GM18873 (cell line): ENCODE results near the gene CGB8.
"Not testable (repeated sequence)": the region's sequence is repeated elsewhere in the genome, so short reads cannot be mapped to it uniquely, and the experiment has no call there.

Source experiments
- ATAC-seq: cut with Tn5 transposase; IDR thresholded peaks from one replicate; pipeline ENCODE4 v1.9.1; 2021; ENCODE audit warnings: mild to moderate bottlenecking, moderate library complexity, moderate number of reproducible peaks; ENCODE audit not compliant: unreplicated experiment, low FRiP score

CGB8 gene

DNA sequence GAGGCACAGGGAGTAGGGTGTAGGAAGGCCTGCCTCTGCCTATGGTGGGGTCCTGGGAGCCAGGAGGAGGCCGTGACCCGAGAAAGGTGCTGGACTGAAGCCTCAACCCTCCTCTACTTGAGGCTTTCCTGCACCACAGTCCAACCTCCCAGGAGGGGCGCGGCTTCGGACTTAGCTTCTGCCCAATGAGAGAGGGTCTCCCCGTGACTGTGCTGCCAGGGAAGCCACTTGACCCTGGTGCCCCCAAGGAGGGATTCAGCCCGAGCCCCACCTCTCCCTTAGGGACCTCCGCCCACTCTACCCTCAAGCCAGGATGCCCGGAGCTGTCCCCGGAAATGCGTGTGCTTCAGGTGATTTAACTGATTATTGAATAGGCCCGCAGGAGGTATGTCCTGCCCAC, at the start of gene CGB8:
Gene CGB8, minus strand, starts transcription at position 101 of the 400 bp plus-strand sequence. CDS start 372 bp downstream, outside the sequence.
- not testable (repeated sequence) for ATAC-seq

DNA sequence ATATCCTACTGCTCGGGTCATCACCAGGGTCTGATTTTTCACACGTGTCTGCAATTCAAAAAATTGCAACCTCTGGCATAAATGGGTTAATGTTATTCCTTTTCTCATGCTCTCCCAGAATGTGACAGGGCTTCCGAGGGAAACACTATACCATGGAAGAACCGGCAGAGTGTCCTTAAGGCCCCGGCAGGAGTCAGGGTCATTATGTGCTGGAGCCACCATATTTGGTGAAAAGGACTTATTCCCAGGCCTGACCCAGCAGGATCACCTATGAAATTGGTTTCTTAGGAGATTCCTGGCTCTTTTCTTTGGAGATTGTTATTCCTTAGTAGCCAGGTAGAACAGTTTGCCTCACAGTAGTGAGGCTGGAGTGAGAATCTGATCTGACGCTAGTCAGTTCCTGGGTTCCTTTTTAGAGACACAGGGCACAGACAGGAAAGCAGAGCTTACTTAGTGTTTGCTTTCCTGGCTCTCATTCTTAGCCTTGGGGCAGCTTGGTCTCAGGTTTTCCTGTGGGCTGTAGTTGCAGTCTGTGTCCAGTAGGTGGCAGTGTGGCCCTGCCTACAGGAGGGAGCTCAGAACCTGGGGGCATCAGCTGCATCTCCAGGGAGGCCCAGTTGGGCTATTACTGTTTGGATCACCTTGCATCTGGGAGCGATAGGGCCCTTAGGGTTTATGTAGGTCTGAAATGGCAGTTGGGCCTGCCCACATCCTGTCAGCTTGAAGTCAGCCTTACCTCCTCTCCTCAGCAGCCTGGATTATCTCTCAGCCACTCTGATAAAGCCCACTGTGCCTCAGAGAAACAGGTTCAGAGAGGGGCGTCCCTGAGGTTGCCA, 48.8 kb upstream of the CGB8 start:
- no peak for ATAC-seq

DNA sequence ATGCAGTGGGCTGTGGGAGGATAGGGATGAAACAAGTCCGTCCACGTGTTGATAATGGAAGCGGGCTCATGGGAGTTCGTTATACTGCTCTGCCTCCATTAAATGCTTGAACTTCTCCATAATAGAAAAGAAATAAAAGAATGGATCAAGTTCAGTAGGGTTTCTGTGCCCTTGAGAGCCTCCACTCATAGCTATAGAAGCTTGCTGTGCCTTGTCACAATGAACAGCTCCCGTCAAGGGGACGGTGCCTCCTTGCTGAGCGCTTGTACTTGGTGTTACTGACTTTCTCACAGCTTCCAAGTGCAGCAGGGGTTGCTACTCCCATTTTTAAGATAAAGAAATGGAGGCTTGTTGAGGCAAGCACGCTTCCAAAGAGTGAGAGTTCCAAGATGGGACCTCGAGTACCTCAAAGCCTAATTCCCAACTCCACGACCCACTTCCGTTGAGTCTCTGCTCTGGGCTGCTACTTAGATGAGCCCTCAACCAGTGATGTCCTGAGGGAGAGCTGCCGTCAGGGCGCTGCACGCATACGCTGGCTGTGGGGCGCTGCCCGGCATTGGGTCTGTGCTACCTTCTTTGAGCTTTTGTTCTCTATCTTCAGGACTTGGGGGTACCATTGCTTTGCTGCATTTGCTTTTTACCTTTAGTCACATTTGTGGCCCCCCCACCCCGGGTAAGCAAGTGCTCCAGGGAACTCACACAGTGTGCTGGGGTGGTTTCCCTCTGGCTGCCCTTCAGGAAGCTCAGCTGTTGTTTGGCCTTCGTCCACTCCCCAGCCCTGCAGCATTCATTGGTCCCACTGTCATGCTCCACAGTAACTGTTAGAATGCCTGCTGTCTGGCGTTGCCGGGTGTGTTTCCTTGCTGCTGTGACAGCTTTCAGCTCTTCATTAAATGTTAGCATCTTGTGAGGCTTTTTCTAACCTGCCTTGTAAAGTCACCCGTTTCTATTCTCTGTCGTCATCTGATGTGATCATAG, 45.9 kb upstream of the CGB8 start:
- ATAC-seq: no peak

DNA sequence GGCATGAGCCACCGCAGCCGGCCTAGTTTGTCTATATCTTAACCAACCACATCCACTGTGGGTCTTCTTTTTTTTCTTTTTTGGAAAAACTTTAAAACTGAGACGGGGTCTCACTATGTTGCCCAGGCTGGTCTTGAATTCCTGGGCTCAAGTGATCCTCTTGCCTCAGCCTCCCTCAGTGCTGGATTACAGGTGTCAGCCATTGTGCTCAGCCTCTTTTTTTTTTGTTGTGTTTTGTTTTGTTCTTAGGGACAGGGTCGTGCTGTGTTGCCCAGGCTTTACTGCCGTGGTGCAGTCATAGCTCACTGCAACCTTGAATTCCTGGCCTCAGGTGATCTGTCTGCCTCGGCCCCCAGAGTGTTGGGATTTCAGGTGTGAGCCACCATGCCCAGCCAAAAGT, 43.8 kb upstream of the CGB8 start:
- ATAC-seq: no peak

DNA sequence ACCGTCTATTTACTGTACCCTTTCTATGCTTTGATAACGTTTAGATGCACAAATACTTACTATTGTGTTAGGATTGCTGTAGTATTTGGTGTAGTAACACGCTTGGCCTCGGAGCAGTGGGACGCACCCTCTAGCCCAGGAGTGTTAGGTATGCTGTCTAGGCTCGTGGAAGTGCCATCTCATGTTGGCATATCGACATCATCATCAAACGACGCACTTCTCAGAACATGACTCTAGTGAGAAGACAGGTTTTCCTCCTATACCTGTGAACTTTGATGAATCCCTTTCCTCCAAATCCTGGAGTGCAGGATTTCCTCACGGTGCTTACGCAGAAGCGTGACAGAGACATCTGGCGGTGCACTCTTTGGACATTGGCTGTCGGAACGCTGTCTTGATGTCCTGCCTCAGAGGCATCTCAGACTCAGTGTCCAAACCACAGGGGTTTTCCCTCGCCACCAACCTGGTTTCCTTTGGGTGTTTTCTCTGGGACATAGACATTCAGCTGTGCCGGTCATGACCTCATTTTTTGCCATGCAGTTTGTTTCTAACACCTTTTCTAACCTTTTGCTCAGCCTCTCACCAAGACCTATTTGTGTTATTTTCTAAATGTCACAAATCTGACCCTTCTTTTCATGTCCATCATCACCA, 42.6 kb upstream of the CGB8 start:
- ATAC-seq: no peak

DNA sequence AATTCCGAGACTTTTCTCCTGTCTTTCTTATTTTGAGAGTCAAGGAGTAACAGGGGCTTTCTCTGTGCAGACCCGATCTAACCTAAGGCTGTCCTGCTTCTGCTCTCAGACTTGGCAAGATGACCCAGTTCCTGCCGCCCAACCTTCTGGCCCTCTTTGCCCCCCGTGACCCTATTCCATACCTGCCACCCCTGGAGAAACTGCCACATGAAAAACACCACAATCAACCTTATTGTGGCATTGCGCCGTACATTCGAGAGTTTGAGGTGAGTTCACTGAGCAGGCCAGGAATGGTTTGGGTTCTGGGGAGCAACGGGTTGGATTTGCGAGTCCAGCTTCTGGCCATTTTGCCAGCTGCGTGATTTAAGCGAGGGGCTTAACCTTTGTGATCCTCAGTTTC, 37.4 kb upstream of the CGB8 start:
- no peak for ATAC-seq

DNA sequence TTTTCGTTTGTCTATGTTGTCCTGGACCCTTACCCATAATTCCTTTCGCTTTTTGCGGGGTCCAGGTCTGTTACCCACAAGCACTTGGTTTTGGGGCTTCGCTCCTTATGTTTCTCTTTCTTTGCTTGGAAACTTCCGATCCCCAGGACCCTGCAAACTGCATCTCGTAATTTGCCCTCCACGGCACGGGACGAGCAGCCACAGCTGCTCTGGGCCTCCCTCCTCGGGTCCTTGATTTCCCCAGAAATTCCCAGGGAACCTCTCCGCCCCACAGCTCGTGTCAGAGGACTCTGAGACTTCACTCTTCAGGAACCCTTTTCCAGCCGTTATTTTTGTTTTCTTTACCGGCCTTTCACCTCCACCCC, 36.9 kb upstream of the CGB8 start:
- ATAC-seq: no peak

DNA sequence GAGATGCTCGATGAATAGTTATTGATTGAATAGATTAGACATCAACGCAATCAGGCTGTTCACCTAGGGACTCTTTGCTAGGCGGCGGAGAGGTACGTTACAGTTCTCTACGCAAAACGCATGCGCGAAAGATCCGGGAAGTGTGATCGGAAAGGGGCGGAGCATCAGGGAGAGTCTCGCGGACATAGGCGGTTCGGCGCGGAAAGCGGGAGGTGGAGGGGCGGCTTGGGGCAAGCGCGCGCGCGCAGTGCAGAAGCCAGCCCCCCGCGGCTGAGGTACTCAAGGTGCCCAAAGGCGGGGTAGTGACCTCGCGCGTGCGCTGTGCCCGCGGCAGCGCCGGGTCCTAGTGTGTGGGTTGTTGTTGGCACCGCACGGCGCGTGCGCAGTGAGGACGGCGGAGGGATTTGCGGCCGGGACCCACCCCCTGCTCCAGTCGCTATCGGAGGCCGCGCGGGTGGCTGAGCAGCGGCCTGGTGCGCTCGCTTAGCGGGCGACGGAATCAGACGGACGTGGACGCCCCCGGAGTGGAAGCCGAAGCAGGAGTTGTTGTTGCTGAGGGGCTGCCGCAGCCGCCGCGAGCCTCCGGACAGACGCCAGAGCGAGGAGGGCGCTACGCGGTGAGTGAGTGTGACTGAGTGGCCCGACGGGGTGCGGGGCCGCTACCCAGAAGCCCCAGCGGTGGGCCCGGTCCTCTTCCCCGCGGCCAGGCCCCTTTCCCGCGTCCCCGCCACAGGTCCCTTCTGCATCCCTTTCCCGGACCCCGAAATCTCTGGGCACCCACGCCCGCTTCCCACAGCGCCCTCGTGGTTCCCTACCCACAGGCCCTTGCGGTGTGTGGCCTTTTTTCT, 36.3 kb upstream of the CGB8 start, which contains the start of gene SNRNP70:
Gene SNRNP70, plus strand, starts transcription at position 432 of the 848 bp plus-strand sequence. CDS start 964 bp downstream, outside the sequence.
- peak; percentile 66 for ATAC-seq

DNA sequence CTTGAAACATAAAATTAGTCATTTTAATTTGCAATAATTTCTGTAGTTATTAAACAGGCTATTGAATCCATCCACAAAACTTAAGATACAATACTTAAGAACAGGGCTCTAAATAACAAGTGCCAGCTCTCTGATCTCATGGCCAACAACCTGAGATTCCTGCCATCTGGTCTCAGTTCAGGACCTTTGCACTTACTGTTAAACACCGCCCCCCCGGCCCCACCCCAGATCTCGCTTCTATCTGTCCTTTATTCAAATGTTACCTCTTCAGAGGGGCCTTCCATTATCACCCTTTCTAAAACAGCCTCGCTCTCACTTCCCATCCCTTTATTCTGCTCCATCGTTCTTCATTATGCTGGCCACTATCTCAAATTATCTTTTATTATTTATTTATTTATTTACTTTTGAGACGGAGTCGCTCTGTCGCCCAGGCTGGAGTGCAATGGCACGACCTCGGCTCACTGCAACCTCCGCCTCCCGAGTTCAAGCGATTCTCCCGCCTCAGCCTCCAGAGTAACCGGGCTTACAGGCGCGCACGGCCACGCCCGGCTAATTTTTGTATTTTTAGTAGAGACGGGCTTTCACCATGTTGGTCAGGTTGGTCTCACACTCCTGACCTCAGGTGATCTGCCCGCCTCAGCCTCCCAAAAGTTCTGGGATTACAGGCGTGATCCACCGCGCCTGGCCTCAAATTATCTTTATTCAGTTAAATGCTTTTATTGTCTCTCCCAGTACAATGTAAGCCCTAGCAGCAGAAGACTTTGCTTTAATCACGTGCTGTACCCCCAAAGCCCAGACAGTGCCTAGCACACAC, 35.5 kb upstream of the CGB8 start:
- ATAC-seq: no peak

DNA sequence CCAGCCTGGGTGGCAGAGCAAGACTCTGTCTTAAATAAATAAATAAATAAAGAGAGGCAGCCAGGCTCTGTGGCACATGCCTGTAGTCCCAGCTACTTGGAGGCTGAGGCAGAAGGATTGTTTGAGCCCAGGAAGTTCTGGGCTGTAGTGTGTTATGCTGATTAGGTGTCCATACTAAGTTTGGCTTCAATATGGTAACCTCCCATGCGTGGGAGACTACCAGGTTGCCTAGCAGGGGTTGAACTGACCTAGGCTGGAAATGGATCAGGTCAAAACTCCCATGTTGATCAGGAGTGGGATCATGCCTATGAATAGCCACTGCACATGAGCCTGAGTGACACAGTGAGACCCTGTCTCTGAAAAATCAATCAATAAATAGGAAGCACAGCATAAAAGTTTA, 32.4 kb upstream of the CGB8 start:
- no peak for ATAC-seq

DNA sequence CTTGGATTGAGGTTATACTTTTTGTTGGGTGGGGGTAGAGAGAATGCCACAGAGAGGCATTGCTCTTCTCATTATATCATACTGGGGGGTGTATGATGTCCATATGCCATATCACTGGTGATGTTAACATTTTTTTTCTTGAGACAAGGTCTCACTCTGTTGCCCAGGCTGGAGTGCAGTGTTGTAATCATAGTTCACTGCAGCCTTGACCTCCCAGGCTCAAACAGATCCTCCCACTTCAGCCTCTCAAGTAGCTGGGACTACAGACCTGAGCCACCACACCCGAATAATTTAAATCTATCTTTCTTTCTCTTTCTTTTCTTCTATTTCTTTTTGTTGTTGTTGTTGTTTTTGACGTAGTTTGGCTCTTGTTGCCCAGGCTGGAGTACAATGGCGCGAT, 31.5 kb upstream of the CGB8 start:
- ATAC-seq: no peak

DNA sequence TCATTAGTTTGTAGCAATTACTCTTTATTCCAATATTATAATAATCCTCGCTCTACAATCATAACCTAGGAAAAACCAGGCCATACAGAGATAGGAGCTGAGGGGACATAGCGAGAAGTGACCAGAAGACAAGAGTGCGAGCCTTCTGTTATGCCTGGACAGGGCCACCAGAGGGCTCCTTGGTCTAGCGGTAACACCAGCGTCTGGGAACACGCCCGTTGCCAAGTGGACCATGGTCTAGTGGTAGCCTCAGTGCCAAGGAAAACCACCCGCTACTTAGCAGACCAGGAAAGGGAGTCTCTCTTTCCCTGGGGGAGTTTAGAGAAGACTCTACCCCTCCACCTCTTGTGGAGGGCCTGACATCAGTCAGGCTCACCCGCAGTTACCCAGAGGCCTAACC, 26.0 kb upstream of the CGB8 start:
- not testable (repeated sequence) for ATAC-seq

DNA sequence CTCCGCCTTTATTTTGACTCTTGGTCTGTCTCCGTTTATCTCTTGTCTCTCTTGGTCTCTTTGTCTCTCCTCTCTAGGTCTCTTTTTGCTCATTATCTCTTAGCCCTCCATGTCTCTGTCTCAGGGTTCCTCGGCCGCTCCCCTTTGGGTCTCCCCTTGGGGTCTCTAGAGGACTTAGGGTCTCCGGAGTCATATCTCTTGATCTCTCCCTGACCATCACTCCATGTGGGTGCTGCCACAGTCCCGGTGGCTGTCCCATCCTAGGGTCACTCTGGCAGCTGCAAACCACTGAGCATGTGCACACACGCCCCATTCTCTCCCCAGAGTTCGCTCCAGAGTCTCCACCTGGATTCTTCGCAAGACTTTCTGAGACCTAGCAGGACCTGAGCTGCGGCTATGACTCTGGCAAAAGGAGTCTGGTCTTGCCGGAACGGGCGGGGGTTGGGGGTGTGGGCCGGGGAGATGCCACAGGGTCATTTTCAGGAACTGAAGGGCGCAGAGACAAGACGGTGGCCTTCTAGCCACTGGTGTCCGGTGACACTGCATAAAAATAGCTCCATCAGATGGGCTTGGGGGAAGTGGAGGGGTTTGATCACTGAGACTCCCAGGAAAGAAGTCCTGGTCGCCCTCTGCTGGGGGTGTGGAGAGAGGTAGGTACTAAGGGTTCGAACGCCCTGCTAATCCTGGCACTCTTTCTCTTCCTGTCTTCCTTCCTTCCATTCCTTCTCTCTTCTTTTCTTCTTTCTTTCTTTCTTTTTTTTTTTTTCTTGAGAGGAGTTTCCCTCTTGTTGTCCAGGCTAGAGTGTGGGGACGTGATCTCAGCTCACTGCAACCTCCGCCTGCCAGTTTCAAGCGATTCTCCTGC, 24.8 kb upstream of the CGB8 start:
- ATAC-seq: no peak

DNA sequence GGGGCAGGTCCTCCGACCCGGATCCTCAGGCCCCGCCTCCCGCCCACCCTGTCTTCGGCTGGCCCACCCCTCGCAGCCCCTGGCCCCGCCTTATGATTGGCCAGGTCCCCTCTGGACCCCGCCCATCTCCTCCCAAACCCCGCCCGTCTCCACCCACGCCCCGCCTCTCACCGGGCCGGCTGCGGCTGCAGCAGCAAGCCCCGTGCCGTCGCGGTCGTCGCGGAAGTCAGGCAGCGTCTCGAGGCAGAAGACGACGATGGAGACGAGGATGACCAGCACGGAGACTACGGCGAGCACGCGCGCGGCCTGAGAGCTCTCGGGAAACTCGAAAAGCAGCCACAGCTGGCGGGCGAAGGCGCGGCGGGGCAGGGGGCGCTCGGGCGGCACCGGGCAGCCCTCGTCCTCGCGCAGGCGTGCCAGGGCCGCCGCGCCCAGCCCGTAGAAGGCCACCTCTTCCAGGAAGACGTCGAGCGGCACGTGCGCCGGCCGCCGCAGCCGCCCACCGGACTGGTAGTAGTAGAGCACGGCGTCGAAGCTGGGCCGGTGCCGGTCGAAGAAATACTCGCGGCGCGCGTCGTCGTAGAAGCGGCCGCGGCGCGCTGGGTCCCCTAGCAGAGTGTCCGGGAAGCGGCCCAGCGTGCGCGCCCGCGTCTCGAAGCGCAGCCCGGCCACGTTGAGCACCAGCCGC, 23.1 kb upstream of the CGB8 start:
- no peak for ATAC-seq

DNA sequence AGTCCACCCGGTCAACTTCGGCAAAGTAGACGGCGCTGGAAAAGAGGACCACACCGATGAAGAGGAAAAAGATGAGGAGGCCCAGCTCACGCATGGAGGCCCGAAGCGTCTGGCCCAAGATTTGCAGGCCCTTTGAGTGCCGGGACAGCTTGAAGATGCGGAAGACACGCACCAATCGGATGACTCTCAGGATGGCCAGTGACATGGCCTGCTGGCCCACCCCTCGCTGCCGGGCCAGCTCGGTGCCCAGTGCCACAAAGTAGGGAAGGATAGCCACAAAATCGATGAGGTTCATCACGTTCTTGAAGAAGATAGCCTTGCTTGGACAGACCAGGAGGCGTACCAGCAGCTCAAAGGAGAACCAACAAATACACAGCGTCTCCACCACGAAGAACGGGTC, 21.5 kb upstream of the CGB8 start:
- no peak for ATAC-seq

DNA sequence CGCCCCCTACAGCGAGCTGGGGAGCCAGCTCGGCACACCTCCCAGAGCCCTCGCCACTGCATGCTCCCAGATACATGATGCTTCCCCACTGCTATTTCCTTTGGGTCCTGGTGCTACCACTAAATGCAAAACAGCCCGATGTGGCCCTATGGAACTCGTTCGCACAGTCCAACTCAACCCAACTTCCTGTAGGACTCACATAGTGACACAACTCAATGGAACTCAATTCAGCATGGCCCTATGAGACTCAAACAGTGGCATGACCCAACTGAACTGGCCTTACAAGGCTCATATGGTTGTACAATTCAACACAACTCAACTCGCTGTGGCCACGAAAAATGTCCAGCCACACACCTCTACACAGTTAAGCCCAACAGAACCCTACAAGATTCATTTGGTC, 20.1 kb upstream of the CGB8 start:
- ATAC-seq: no peak

DNA sequence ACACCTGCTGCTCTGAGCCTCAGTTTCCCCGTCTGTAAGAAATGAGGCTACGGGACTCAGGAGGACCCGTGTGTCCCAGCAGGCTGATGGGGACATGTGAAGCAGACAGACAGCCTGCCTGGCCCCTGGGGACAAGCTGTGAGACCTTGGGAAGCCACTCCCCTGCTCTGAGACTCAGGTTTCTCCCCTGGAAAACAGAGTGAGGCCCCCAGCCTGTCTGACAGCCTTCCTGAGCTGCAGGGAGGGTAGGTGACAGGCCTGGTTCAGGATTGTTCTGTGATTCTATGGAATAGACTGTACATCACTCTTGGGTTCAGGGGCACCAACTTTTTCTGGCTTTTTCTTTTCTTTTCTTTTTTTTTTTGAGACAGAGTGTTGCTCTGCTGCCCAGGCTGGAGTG, 18.6 kb upstream of the CGB8 start:
- no peak for ATAC-seq
